Osteocyte (in vitro differentiated cells): ENCODE results near the gene APOM. TPM values are rescaled to one million over a fixed set of nuclear protein-coding genes. Genes with fewer than 3 reads are reported as not detected.

Experiments
- DNase-seq: peaks from one replicate; pipeline ENCODE4 v3.0.0; 2021; ENCODE audit warnings: mixed read lengths; ENCODE audit not compliant: unreplicated experiment; ENCODE audit errors: extremely low spot score
- H3K27ac Mint-ChIP-seq: one replicate; pipeline ENCODE4 v1.8.0; 2021; ENCODE audit warnings: mild to moderate bottlenecking, mixed read lengths; ENCODE audit not compliant: unreplicated experiment
- H3K27me3 Mint-ChIP-seq: one replicate; pipeline ENCODE4 v1.8.0; 2021; ENCODE audit warnings: mixed read lengths; ENCODE audit not compliant: unreplicated experiment
- H3K36me3 Mint-ChIP-seq: one replicate; pipeline ENCODE4 v1.8.0; 2021; ENCODE audit warnings: mixed read lengths; ENCODE audit not compliant: unreplicated experiment
- H3K4me1 Mint-ChIP-seq: one replicate; pipeline ENCODE4 v1.8.0; 2021; ENCODE audit warnings: mixed read lengths; ENCODE audit not compliant: unreplicated experiment
- H3K4me3 Mint-ChIP-seq: one replicate; pipeline ENCODE4 v1.8.0; 2021; ENCODE audit warnings: mild to moderate bottlenecking, moderate library complexity, mixed read lengths; ENCODE audit not compliant: unreplicated experiment
- H3K9me3 Mint-ChIP-seq: one replicate; pipeline ENCODE4 v1.8.0; 2021; ENCODE audit warnings: mixed read lengths; ENCODE audit not compliant: unreplicated experiment
- total RNA-seq: library from RNA; stranded (reverse); gene quantifications from 2 replicates; pipeline ENCODE4 v1.2.1, GENCODE V29; 2021
- TF ChIP-seq, protein P1 (sequence below): fragments of 200-600 bp; sonication (generic); IDR thresholded peaks from 2 replicates; pipeline ENCODE4 v1.5.0; 2021; ENCODE audit warnings: antibody characterized with exemption, mild to moderate bottlenecking, moderate library complexity

APOM gene
- total RNA-seq, 1 donor from 2014 or later, result 4.0 TPM

DNA sequence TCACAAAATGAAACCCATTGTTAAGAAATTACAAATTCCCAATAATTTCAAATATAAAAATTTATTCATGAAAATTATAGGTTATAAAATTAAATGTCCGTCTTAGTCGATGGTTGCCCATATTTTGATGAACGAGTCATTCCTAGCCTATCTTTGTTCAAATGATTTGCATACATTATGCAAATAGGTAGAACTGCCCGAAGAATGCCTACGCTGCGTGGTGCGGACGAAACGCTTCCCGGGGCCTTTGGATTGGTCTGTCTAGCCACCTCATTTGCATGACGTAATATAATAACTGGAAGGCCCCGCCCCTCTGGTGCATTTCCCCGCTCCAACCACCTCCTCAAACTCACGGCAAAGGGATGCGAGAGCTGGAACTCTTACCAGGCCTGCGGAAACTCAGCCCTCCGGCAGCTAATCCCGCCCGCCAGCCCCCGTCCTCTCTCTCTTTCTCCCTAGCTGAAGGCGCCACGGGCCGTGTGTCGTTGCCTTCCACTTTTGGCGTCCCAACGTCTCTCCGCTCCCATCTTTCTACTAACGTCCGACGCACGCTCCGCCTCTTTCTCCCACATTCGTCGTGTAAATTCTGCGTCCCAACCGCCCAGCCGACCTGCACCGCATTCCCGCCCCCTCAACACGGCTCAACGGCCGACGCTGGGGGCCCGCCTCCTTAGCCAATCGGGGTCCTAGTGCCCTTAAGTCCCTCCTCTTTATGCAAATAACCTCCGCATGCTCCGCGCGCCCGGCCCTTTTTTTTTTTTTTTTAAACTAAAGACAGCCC is 35.7 kb upstream of the APOM start:
- Mint-ChIP-seq H3K27me3 (no peaks in the 10 kb centered on the region), H3K4me1 (peaks cover 18% of the 10 kb centered on the region), H3K9me3 (no peaks in the 10 kb centered on the region), H3K4me3 (peak overlapping the region; percentile 80), H3K27ac (peak overlapping the region; percentile 100), H3K36me3 (peaks cover 16% of the 10 kb centered on the region)
- peak; percentile 99 for DNase-seq
- TF ChIP-seq, protein P1, sequence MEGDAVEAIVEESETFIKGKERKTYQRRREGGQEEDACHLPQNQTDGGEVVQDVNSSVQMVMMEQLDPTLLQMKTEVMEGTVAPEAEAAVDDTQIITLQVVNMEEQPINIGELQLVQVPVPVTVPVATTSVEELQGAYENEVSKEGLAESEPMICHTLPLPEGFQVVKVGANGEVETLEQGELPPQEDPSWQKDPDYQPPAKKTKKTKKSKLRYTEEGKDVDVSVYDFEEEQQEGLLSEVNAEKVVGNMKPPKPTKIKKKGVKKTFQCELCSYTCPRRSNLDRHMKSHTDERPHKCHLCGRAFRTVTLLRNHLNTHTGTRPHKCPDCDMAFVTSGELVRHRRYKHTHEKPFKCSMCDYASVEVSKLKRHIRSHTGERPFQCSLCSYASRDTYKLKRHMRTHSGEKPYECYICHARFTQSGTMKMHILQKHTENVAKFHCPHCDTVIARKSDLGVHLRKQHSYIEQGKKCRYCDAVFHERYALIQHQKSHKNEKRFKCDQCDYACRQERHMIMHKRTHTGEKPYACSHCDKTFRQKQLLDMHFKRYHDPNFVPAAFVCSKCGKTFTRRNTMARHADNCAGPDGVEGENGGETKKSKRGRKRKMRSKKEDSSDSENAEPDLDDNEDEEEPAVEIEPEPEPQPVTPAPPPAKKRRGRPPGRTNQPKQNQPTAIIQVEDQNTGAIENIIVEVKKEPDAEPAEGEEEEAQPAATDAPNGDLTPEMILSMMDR, result no peak

DNA sequence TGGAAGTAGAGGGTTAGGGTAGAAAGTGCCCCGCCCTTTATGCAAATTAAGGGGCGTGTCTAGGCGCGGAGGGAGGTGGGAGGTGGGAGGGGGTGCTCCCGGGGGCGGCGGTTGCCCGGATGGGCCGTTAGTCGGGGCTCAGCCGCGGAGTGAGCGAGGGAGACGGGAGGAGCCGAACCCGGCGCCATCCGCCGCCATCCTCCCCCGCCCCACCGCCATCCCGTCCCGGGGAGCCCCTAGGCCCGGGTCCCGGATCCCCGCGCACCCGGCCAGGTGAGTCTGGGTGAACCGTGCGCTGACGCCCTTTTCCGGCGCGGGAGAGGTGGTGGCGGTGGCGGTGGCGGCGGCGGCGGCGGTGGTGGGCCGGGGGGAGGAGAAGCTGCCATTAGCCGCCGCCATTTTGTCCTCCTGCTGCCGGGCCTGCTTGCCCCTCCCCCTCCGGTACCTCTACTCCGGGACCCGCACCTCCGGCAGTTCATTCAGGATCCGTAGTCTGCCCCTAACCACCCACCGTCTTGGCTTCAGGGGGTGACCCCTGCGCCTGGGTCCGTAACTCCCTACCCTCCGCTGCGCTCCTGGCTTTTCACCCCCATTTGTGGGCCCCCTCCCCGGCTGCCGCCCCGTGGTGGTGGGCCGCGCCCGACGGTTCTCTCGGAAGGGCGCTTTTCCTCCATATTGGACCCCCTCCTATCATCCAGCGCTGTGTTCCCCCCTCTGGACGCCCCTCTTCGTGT is 34.9 kb upstream of the APOM start, which contains the start of gene PRRC2A:
TSS of gene PRRC2A (plus strand) at position 130 of the 734 bp plus-strand sequence. CDS start 2,075 bp downstream, outside the sequence.
- Mint-ChIP-seq H3K9me3 (no peaks in the 10 kb centered on the region), H3K27ac (peak within 1 kb of the TSS; percentile 100), H3K27me3 (no peaks in the 10 kb centered on the region), H3K36me3 (peaks cover 21% of the 10 kb centered on the region), H3K4me3 (peak within 1 kb of the TSS; percentile 80), H3K4me1 (peaks cover 18% of the 10 kb centered on the region)
- TF ChIP-seq, protein P1, result no peak
- DNase-seq, result no peak

DNA sequence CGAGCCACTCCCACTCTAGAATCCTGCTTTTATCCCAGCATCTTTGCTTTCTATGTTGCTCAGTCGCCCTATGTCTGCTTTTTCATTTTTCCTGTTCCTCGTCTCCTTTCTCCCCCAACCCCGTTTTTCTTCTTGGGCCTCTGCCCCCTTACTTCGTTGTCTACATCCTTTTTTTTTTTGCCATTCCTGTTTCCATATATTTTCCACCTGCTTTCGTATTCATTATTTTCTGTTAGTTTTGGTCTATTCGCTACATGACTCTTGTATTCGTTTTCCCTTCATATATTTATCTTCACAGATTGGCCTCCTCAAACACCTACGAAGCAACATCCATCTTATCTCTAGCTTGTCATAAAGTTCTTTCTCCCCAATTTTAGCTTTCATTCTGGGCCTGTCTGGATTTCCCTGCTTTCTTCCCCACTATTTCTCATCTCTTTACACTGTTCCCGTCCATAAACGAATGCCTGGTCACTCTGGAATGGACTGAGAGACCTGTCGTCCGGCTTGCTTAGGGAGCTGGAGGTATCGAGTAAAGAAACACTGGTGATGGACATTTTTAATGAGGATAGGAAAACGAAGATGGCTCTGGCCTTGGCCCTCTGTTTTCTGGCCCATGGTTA is 34.3 kb upstream of the APOM start:
- peaks cover 18% of the 10 kb centered on the region for H3K4me1 Mint-ChIP-seq
- DNase-seq, result no peak
- peaks cover 28% of the 10 kb centered on the region for H3K36me3 Mint-ChIP-seq
- no peaks in the 10 kb centered on the region for H3K27me3 Mint-ChIP-seq
- H3K4me3 Mint-ChIP-seq, result peak overlapping the region; percentile 80
- H3K9me3 Mint-ChIP-seq, result no peaks in the 10 kb centered on the region
- TF ChIP-seq, protein P1, result no peak
- peak overlapping the region; percentile 92 for H3K27ac Mint-ChIP-seq

DNA sequence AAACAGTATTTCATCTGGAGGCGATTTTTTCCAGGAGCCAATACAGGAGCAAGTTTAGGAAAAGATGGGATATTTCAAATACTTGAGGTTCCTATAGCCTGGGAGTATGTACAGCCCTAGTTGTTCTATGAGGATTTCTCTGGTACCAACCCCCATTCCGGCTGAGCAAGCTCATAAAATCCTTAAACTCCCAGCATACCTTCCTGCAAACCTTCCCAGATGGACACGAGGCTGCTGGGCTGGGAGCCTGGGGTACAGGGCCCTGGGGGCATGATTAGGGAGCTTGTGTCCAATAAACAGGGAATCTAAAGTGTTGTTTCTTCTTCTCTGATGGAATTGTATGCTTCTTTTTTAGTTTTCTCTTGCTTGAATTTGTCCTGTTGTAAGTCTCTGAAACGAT is 33.7 kb upstream of the APOM start:
- peaks cover 18% of the 10 kb centered on the region for H3K4me1 Mint-ChIP-seq
- TF ChIP-seq, protein P1, result no peak
- H3K9me3 Mint-ChIP-seq, result no peaks in the 10 kb centered on the region
- H3K27ac Mint-ChIP-seq, result peak overlapping the region; percentile 92
- no peaks in the 10 kb centered on the region for H3K27me3 Mint-ChIP-seq
- H3K36me3 Mint-ChIP-seq, result peaks cover 31% of the 10 kb centered on the region
- DNase-seq, result no peak
- peak overlapping the region; percentile 80 for H3K4me3 Mint-ChIP-seq
